A673 (cell line): Measurements from ENCODE around the gene VAV2. TPM values are rescaled to one million over a fixed set of nuclear protein-coding genes. Genes with fewer than 3 reads are reported as not detected.
A peak's percentile ranks its signal among the peaks of the same experiment; 100 is the strongest.

Experiments used
- BruUV-seq: library from RNA; stranded (reverse); fragments of 400-500 nt; replicated peaks from 2 replicates; lab custom pipeline; 2021; lab: Mats Ljungman, UMichigan
- CTCF ChIA-PET: fragments of 300-600 bp; sonication (Branson Sonifier 250); formaldehyde crosslinking; loops from one replicate; lab custom pipeline; 2022; ENCODE audit warnings: antibody characterized with exemption; lab: Charles Lee
- POLR2A ChIA-PET: fragments of 300-600 bp; sonication (Branson Sonifier 250); formaldehyde crosslinking; loops from one replicate; lab custom pipeline; 2022; ENCODE audit warnings: antibody characterized with exemption; ENCODE audit not compliant: low non-redundant PET; lab: Charles Lee
- DNase-seq: peaks from one replicate; pipeline ENCODE4 v3.0.0-alpha.2; 2015; ENCODE audit warnings: low spot score
- H3K27ac ChIP-seq: fragments of 200-600 bp; sonication (generic); 2 replicates; pipeline ENCODE4 v1.5.1; 2016; ENCODE audit warnings: mixed run types, low read depth, mild to moderate bottlenecking, mixed read lengths, antibody characterized with exemption, low read length; ENCODE audit not compliant: poor library complexity, severe bottlenecking
- H3K27me3 ChIP-seq: fragments of 200-600 bp; sonication (generic); replicated peaks from 2 replicates; pipeline ENCODE4 v1.6.1; 2017; ENCODE audit warnings: mixed run types, low read depth, mild to moderate bottlenecking, mixed read lengths, antibody characterized with exemption, low read length; ENCODE audit not compliant: insufficient read depth, poor library complexity
- H3K36me3 ChIP-seq: fragments of 200-600 bp; sonication (generic); 2 replicates; pipeline ENCODE4 v1.6.1; 2016; ENCODE audit warnings: mixed run types, mild to moderate bottlenecking, mixed read lengths, antibody characterized with exemption, low read length; ENCODE audit not compliant: insufficient read depth, poor library complexity, severe bottlenecking
- H3K4me1 ChIP-seq: fragments of 200-600 bp; sonication (generic); 2 replicates; pipeline ENCODE4 v1.6.1; 2017; ENCODE audit warnings: mixed run types, mild to moderate bottlenecking, mixed read lengths, antibody characterized with exemption, low read length; ENCODE audit not compliant: insufficient read depth, poor library complexity, severe bottlenecking
- H3K4me3 ChIP-seq: fragments of 200-600 bp; sonication (generic); 2 replicates; pipeline ENCODE4 v1.5.1; 2016; ENCODE audit warnings: low read depth, mixed run types, mild to moderate bottlenecking, mixed read lengths, low read length; ENCODE audit not compliant: poor library complexity, severe bottlenecking
- H3K9me3 ChIP-seq: fragments of 200-600 bp; sonication (generic); 2 replicates; pipeline ENCODE4 v1.6.1; 2016; ENCODE audit warnings: mixed run types, low read depth, mild to moderate bottlenecking, mixed read lengths, antibody characterized with exemption, low read length; ENCODE audit not compliant: poor library complexity, severe bottlenecking
- EZH2 ChIP-seq: fragments of 200-600 bp; sonication (generic); IDR thresholded peaks from 2 replicates; pipeline ENCODE4 v1.6.1; 2017; ENCODE audit warnings: borderline replicate concordance, low read depth, mild to moderate bottlenecking, mixed read lengths, antibody characterized with exemption, low read length; ENCODE audit not compliant: poor library complexity, severe bottlenecking
- intact Hi-C: fragments of 100-400 bp; cut with micrococcal nuclease; formaldehyde crosslinking; loops from one replicate; pipeline ENCODE4 v1.10.0; 2022; ENCODE audit not compliant: unreplicated experiment
- total RNA-seq: library from RNA; stranded (reverse); gene quantifications from 2 replicates; pipeline ENCODE4 v1.2.3, GENCODE V29; 2021
- TF ChIP-seq, protein P1 (sequence below): fragments of 300-800, 200-600 bp; sonication (generic); conservative IDR thresholded peaks from 2 replicates; pipeline ENCODE4 v1.5.1; 2017; ENCODE audit warnings: low read depth, mild to moderate bottlenecking, antibody characterized with exemption, low read length, moderate library complexity, mixed read lengths

The VAV2 gene
- total RNA-seq, 1 experiment from 2014 or later: 16.4 TPM

DNA sequence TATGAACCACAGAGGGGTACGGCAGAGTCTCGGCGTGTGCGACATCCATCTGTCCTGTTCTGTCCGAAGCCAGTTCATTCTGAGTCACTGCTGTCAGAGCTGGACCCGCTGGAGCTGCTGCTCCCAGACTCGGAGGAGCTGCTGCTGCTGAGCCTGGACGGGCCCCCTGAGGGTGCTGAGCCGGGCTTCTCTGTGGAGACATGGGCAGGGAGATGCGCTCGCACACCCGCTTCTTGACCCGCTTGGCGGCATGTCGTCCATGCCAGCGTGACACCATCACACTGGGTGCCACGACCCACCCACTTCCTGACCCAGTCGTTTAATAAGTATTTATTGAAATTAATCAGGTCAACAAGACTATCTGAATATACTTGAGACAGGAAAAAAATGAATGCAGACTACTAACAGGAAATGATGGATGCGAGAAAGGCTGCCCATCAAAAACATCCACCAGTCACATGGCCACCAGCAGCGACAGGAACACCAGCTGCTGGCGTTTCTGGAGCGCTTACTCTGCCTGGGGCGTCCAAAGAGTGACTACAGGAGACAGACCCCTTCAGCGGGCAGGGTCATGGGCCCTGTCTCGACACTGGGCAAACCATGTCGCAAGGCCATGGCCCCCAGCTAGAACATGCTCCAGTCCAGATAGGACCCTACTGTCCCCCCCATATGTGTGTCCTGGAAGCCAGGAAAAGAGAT, 41.5 kb upstream of the VAV2 start:
- no peaks in the 10 kb centered on the region for H3K4me1 ChIP-seq
- no peak overlapping the region for H3K27ac ChIP-seq
- CTCF ChIA-PET: no interaction called here
- H3K9me3 ChIP-seq: no peaks in the 10 kb centered on the region
- H3K36me3 ChIP-seq: peaks cover 73% of the 10 kb centered on the region
- no TSS peak for BruUV-seq
- no peaks in the 10 kb centered on the region for H3K27me3 ChIP-seq
- no peak for DNase-seq
- POLR2A ChIA-PET: no interaction called here
- intact Hi-C loops: no loop called here
- H3K4me3 ChIP-seq: no peak overlapping the region
- TF ChIP-seq, protein P1, sequence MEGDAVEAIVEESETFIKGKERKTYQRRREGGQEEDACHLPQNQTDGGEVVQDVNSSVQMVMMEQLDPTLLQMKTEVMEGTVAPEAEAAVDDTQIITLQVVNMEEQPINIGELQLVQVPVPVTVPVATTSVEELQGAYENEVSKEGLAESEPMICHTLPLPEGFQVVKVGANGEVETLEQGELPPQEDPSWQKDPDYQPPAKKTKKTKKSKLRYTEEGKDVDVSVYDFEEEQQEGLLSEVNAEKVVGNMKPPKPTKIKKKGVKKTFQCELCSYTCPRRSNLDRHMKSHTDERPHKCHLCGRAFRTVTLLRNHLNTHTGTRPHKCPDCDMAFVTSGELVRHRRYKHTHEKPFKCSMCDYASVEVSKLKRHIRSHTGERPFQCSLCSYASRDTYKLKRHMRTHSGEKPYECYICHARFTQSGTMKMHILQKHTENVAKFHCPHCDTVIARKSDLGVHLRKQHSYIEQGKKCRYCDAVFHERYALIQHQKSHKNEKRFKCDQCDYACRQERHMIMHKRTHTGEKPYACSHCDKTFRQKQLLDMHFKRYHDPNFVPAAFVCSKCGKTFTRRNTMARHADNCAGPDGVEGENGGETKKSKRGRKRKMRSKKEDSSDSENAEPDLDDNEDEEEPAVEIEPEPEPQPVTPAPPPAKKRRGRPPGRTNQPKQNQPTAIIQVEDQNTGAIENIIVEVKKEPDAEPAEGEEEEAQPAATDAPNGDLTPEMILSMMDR: no peak
- TF ChIP-seq EZH2: no peak

DNA sequence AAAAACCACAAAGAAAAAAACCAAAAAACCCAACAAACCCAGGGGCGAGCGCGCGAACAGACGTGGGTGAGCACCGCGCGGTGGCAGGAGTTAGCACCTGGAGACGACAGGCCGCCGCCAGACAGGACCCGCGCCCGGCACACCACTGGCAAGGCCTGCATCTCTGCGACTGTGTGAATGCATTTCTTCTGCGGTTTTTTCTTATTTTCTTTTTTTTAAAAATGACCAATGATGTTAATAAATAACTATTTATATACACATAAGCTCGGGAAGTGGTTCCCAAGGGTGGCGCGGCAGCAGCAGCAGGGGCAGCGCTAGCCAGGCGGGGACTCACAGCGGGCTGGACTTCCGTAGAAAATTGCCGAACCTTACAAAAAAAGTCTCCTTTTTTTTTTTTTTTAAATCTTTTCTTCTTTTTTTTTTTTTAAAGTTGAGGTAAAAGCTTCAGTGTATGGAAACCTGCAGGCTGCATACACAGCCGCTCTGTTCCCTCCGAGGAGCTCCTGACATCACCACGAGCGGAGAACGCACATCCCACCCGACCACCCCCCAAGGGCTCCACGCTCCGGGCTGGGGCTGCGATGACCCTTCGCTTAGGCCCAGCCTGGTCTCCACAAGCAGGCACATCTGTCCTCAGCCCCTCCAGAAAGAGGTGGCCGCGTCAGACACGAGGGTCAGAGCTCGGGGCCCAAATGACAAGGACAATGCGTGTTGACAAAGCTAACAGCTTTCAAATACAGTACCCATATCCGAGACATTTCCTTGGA, 40.5 kb upstream of the VAV2 start:
- no TSS peak for BruUV-seq

DNA sequence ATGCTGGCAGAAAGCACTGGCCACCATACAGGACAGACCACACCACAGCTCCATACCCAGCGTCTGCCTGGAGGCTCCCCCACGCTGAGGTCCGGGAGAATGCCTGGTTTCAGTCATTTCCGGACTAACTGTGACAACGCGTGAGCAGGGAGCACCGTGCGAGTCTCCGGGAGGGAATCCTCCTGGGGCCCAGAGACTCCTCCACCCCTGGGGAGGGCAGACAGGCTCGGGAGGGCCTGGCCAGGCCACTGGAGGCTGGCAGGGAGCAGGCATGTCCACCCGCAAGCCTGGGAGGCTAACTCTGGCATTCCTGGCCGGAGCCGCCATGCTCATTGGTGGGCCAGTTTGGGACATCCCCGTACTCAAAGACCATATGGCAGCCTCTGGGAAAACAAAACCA, 39.7 kb upstream of the VAV2 start:
- no peaks in the 10 kb centered on the region for H3K4me1 ChIP-seq
- TSS peak; percentile 51 for BruUV-seq
- ChIA-PET POLR2A (no interaction called here), CTCF (no interaction called here)
- no peak for DNase-seq
- no peak overlapping the region for H3K27ac ChIP-seq
- no peaks in the 10 kb centered on the region for H3K27me3 ChIP-seq
- H3K4me3 ChIP-seq: no peak overlapping the region
- H3K36me3 ChIP-seq: peaks cover 62% of the 10 kb centered on the region
- H3K9me3 ChIP-seq: no peaks in the 10 kb centered on the region
- TF ChIP-seq EZH2: no peak
- TF ChIP-seq, protein P1: no peak
- intact Hi-C loops: no loop called here

More for the DNA sequence above, 40.5 kb upstream of the VAV2 start:
- Histone ChIP-seq H3K27me3 (no peaks in the 10 kb centered on the region), H3K4me3 (no peak overlapping the region), H3K27ac (no peak overlapping the region), H3K4me1 (no peaks in the 10 kb centered on the region), H3K9me3 (no peaks in the 10 kb centered on the region), H3K36me3 (peaks cover 64% of the 10 kb centered on the region)
- intact Hi-C loops: no loop called here
- ChIA-PET CTCF (no interaction called here), POLR2A (no interaction called here)
- DNase-seq: no peak
- TF ChIP-seq, protein P1: no peak
- no peak for TF ChIP-seq EZH2
